OCI-LY7 (cell line): Measurements from ENCODE around the gene GOLIM4. TPM values are rescaled to one million over a fixed set of nuclear protein-coding genes. Genes with fewer than 3 reads are reported as not detected.

ENCODE experiments used
- BruUV-seq: library from RNA; stranded (reverse); fragments of 400-500 nt; replicated peaks from 2 replicates; lab custom pipeline; 2021; lab: Mats Ljungman, UMichigan
- CTCF ChIA-PET: fragments of 300-600 bp; sonication (Branson Sonifier 250); formaldehyde crosslinking; loops from one replicate; lab custom pipeline; 2022; ENCODE audit warnings: antibody characterized with exemption; ENCODE audit not compliant: unreplicated experiment; lab: Charles Lee
- POLR2A ChIA-PET: fragments of 300-600 bp; sonication (Branson Sonifier 250); formaldehyde crosslinking; loops from one replicate; lab custom pipeline; 2022; ENCODE audit warnings: antibody characterized with exemption; lab: Charles Lee
- DNase-seq: peaks from one replicate; pipeline ENCODE4 v3.0.0-alpha.2; 2015; ENCODE audit warnings: low spot score
- H2AFZ ChIP-seq: fragments of 200-600 bp; sonication (generic), shearing (Covaris generic); 2 replicates; pipeline ENCODE4 v1.6.1; 2014; ENCODE audit warnings: mild to moderate bottlenecking, antibody characterized with exemption, low read length, moderate library complexity
- H3K27ac ChIP-seq: fragments of 200-600 bp; sonication (generic); 2 replicates; pipeline ENCODE4 v1.5.1; 2014; ENCODE audit warnings: mixed run types, low read depth, mild to moderate bottlenecking, moderate library complexity, low read length, inconsistent platforms; ENCODE audit not compliant: poor library complexity, severe bottlenecking
- H3K36me3 ChIP-seq: fragments of 200-600 bp; sonication (generic); 2 replicates; pipeline ENCODE4 v1.6.1; 2014; ENCODE audit warnings: mild to moderate bottlenecking, antibody characterized with exemption, low read length, moderate library complexity, mixed read lengths; ENCODE audit not compliant: insufficient read depth
- H3K4me1 ChIP-seq: fragments of 200-600 bp; sonication (generic); 2 replicates; pipeline ENCODE4 v1.5.1; 2014; ENCODE audit warnings: mild to moderate bottlenecking, low read length; ENCODE audit not compliant: insufficient read depth, poor library complexity, severe bottlenecking
- H3K4me2 ChIP-seq: fragments of 200-600 bp; sonication (generic); 2 replicates; pipeline ENCODE4 v1.6.1; 2014; ENCODE audit warnings: mild to moderate bottlenecking, low read length
- H3K4me3 ChIP-seq: fragments of 200-600 bp; sonication (generic); 2 replicates; pipeline ENCODE4 v1.5.1; 2014; ENCODE audit warnings: mild to moderate bottlenecking, low read depth, low read length; ENCODE audit not compliant: poor library complexity, severe bottlenecking
- H3K79me2 ChIP-seq: fragments of 200-600 bp; sonication (generic); 2 replicates; pipeline ENCODE4 v1.6.1; 2016; ENCODE audit warnings: low read depth, mild to moderate bottlenecking, low read length, moderate library complexity, mixed read lengths; ENCODE audit not compliant: insufficient read depth
- H3K9me2 ChIP-seq: fragments of 200-600 bp; sonication (generic); 2 replicates; pipeline ENCODE4 v1.6.1; 2016; ENCODE audit warnings: mild to moderate bottlenecking, low read length, mixed read lengths; ENCODE audit not compliant: insufficient read depth
- H3K9me3 ChIP-seq: fragments of 200-600 bp; sonication (generic); 2 replicates; pipeline ENCODE4 v1.6.1; 2014; ENCODE audit warnings: mild to moderate bottlenecking, mixed run types, low read length, mixed read lengths
- H4K20me1 ChIP-seq: fragments of 200-600 bp; sonication (generic); 2 replicates; pipeline ENCODE4 v1.6.1; 2014; ENCODE audit warnings: mild to moderate bottlenecking, antibody characterized with exemption, low read length, moderate library complexity, mixed read lengths; ENCODE audit not compliant: insufficient read depth
- CTCF ChIP-seq: fragments of 200-600 bp; sonication (generic); conservative IDR thresholded peaks from 2 replicates; pipeline ENCODE4 v1.5.1; 2014; ENCODE audit warnings: mild to moderate bottlenecking, antibody characterized with exemption, low read length, moderate library complexity, mixed read lengths
- EZH2phosphoT487 ChIP-seq: fragments of 200-600 bp; sonication (generic); IDR thresholded peaks from 2 replicates; pipeline ENCODE4 v1.6.1; 2018; ENCODE audit warnings: low read depth, borderline replicate concordance, mild to moderate bottlenecking, mixed run types, antibody characterized with exemption, low read length, moderate library complexity, mixed read lengths
- intact Hi-C: fragments of 100-400 bp; cut with micrococcal nuclease; formaldehyde crosslinking; loops from one replicate; pipeline ENCODE4 v1.10.0; 2022; ENCODE audit not compliant: unreplicated experiment
- total RNA-seq, 2 experiments: library from RNA; depleted of rRNA in 1 of 2; stranded (reverse); fragments of >200 nt in 1 of 2; shearing (Covaris generic) in 1 of 2; gene quantifications; 2 replicates each; pipeline ENCODE4 v1.2.3, GENCODE V29; 2014 to 2022

GOLIM4 gene
- total RNA-seq, 2 experiments from 2014 or later: 31.2 to 42.8 TPM

DNA sequence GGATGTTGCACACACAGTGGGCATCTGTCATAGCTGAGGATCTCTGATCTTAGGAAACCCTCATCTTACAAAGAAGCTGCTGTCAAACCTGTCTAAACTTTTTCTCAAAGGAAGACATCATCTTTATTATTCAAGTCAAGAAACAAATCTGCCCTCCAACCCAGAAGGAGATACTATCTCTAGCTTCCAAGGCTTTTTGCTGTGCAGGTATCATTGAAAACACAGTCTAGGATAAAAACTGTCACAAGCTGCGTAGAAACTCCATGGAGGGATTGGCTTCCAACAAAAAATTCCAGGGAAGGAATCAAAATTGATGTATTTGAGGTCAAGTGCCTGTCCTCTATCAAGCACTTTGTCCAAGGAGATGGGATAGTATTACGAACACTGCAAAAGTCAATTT lies 89.1 kb downstream of the GOLIM4 start:
- Histone ChIP-seq H3K4me3 (no peak overlapping the region), H3K4me1 (no peaks in the 10 kb centered on the region), H4K20me1 (no peaks in the 10 kb centered on the region), H3K9me3 (no peaks in the 10 kb centered on the region), H3K4me2 (no peak overlapping the region), H3K79me2 (no peaks in the 10 kb centered on the region), H3K27ac (no peak overlapping the region), H3K9me2 (no peaks in the 10 kb centered on the region), H2AFZ (no peak overlapping the region), H3K36me3 (peaks cover 17% of the 10 kb centered on the region)
- intact Hi-C loops: no loop called here
- ChIA-PET POLR2A (interaction anchor here (0.6 kb wide), 1 partner anchor 372 kb away, joined by 3 read pairs; no protein-coding TSS in a partner anchor), CTCF (no interaction called here)
- no peak for DNase-seq
- BruUV-seq: no TSS peak
- TF ChIP-seq EZH2phosphoT487 (no peak), CTCF (no peak)

DNA sequence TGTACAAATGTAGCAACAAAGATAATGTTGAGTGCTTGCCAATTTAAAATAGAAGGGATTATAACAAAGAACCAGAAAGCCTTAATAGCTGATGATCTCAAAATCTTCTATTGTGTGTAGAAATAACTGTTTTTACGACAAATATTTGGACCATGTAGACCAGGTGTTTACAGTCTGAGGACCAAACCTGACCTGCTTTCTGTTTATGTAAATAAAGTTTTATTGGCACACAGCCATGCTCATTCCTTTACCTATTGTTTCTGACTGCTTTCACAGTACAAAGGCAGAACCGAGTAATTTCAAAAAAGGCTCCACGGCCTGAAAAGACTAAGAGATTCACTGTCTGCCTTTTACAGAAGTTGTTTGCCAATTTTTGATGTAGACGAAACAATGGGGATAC lies 91.8 kb downstream of the GOLIM4 start:
- no TSS peak for BruUV-seq
- TF ChIP-seq CTCF (no peak), EZH2phosphoT487 (no peak)
- ChIA-PET CTCF (no interaction called here), POLR2A (no interaction called here)
- no peaks in the 10 kb centered on the region for H3K4me1 ChIP-seq
- no peaks in the 10 kb centered on the region for H4K20me1 ChIP-seq
- intact Hi-C loops: no loop called here
- no peak for DNase-seq
- peaks cover 4% of the 10 kb centered on the region; the same call in 1 of the 2 replicates for H3K9me2 ChIP-seq
- H3K36me3 ChIP-seq: 0 out of 2 replicates have a peak, but pooled peaks cover 3% of the 10 kb centered on the region
- no peak overlapping the region for H3K4me3 ChIP-seq
- H3K27ac ChIP-seq: no peak overlapping the region
- H2AFZ ChIP-seq: no peak overlapping the region
- no peaks in the 10 kb centered on the region for H3K9me3 ChIP-seq
- H3K4me2 ChIP-seq: no peak overlapping the region
- no peaks in the 10 kb centered on the region for H3K79me2 ChIP-seq

GRCh38 chr3:168002786-168003368 lies 92.8 kb downstream of the GOLIM4 start:
- TF ChIP-seq CTCF (no peak), EZH2phosphoT487 (no peak)
- intact Hi-C loops: no loop called here
- no TSS peak for BruUV-seq
- H3K36me3 ChIP-seq: 0 out of 2 replicates have a peak, but pooled peaks cover 3% of the 10 kb centered on the region
- no peak overlapping the region for H2AFZ ChIP-seq
- H3K4me2 ChIP-seq: no peak overlapping the region
- H3K9me3 ChIP-seq: no peaks in the 10 kb centered on the region
- H3K9me2 ChIP-seq: peaks cover 4% of the 10 kb centered on the region; the same call in 1 of the 2 replicates
- no peaks in the 10 kb centered on the region for H4K20me1 ChIP-seq
- no peaks in the 10 kb centered on the region for H3K79me2 ChIP-seq
- ChIA-PET POLR2A (interaction anchor here (0.6 to 0.7 kb wide), 2 partner anchors 41 to 797 kb away, joined by 3 read pairs; no protein-coding TSS in a partner anchor), CTCF (no interaction called here)
- no peak overlapping the region for H3K27ac ChIP-seq
- H3K4me3 ChIP-seq: no peak overlapping the region
- DNase-seq: no peak
- no peaks in the 10 kb centered on the region for H3K4me1 ChIP-seq
